Measurements from ENCODE around the gene ALKBH3. TPM values are rescaled to one million over a fixed set of nuclear protein-coding genes. Genes with fewer than 3 reads are reported as not detected.
A peak's percentile ranks its signal among the peaks of the same experiment; 100 is the strongest.

The ALKBH3 gene
- total and polyA plus RNA-seq, 8 donors: 25.7 to 113 (median 34.4) TPM

DNA sequence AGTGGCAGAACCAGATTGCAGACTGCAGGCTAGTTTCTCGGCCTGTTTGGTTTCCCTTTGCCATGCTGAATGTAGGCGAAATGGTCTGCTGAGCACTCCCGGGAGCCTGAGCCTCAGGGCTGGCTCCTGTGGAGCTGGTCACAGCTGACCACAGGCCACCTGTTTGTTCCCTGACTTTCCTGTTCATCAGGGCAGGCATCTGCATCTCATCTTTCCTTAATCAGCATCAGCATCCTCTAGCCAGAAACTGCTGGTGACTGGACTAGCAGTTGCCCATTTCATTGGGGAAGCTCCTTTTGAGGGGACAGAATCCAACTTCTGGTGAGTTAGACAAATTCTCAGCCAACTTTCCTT, 41.6 kb downstream of the ALKBH3 start:
- H3K4me1 ChIP-seq: peaks cover 41 to 99% (median 73%) of the 10 kb centered on the region in 4 donors

DNA sequence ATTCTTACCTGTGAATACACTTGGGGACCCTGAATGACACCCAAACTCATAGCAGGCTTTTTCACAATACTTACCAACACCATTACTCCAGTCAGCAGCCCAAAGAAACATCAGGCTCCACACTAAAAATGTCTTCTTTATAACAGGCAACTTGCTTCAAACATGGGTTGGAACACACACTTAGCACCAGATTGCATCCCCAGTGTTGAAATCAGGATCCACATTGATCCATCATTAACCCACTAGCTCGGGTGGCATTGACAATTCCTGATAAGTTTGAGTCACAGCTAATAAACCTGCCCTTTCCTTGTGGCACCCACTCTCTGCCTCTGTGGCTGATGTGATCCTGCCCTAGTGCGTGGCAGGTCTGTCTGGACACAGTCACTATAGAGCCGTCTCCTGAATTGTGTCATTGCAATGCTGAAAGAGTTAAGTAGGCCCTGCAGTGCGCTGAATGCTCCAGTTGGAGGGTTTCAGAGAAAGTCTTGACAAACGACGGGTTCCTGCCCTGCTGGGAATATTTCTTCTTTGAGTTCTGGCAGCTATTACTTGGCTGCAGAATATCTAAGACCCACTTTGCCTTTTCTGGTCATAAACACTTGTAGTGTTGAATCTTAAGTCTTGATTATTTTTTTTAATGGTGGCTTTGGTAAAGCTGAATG, 42.2 kb downstream of the ALKBH3 start:
- TF ChIP-seq POLR2AphosphoS5 (IDR thresholded peaks at IDR 0.05) (peak in 2 of 3 donors; percentile 13 to 33), POLR2A (IDR thresholded peaks at IDR 0.05) (no peak)
- H3K27me3 ChIP-seq: no peaks in the 10 kb centered on the region
- intact Hi-C loops (cut with DNase I; ENCODE audit: low total_unique reads): no loop called here
- WGBS, 5 donors: 51 to 67% (median 62%) methylated on average over 6 of the region's 6 CpGs
- no peak overlapping the region for H3K4me3 ChIP-seq
- peaks cover 7 to 48% (median 29%) of the 10 kb centered on the region in 4 donors for H3K36me3 ChIP-seq
- H3K4me1 ChIP-seq: peaks cover 41 to 99% (median 70%) of the 10 kb centered on the region in 4 donors
- peak in 1 of 2 donors; percentile 76 for DNase-seq
- peak overlapping the region; percentile 61 to 94 (median 88) for H3K27ac ChIP-seq
- H3K9me3 ChIP-seq: no peaks in the 10 kb centered on the region

More for the DNA sequence above, 41.6 kb downstream of the ALKBH3 start:
- 77 to 96% (median 82%) methylated on average over 3 of the region's 3 CpGs for WGBS, 5 donors
- TF ChIP-seq, protein P1, sequence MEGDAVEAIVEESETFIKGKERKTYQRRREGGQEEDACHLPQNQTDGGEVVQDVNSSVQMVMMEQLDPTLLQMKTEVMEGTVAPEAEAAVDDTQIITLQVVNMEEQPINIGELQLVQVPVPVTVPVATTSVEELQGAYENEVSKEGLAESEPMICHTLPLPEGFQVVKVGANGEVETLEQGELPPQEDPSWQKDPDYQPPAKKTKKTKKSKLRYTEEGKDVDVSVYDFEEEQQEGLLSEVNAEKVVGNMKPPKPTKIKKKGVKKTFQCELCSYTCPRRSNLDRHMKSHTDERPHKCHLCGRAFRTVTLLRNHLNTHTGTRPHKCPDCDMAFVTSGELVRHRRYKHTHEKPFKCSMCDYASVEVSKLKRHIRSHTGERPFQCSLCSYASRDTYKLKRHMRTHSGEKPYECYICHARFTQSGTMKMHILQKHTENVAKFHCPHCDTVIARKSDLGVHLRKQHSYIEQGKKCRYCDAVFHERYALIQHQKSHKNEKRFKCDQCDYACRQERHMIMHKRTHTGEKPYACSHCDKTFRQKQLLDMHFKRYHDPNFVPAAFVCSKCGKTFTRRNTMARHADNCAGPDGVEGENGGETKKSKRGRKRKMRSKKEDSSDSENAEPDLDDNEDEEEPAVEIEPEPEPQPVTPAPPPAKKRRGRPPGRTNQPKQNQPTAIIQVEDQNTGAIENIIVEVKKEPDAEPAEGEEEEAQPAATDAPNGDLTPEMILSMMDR (IDR thresholded peaks at IDR 0.05): no peak
- TF ChIP-seq POLR2AphosphoS5 (IDR thresholded peaks at IDR 0.05) (no peak), POLR2A (IDR thresholded peaks at IDR 0.05) (no peak), EP300 (IDR thresholded peaks at IDR 0.05) (no peak)
- intact Hi-C loops (cut with DNase I; ENCODE audit: low total_unique reads): no loop called here
- peaks cover 7 to 48% (median 30%) of the 10 kb centered on the region in 4 donors for H3K36me3 ChIP-seq
- no peak overlapping the region for H3K4me3 ChIP-seq
- DNase-seq: no peak
- H3K9me3 ChIP-seq: no peaks in the 10 kb centered on the region
- H3K27ac ChIP-seq: peak overlapping the region; percentile 64 to 94 (median 88)
- H3K27me3 ChIP-seq: no peaks in the 10 kb centered on the region

DNA sequence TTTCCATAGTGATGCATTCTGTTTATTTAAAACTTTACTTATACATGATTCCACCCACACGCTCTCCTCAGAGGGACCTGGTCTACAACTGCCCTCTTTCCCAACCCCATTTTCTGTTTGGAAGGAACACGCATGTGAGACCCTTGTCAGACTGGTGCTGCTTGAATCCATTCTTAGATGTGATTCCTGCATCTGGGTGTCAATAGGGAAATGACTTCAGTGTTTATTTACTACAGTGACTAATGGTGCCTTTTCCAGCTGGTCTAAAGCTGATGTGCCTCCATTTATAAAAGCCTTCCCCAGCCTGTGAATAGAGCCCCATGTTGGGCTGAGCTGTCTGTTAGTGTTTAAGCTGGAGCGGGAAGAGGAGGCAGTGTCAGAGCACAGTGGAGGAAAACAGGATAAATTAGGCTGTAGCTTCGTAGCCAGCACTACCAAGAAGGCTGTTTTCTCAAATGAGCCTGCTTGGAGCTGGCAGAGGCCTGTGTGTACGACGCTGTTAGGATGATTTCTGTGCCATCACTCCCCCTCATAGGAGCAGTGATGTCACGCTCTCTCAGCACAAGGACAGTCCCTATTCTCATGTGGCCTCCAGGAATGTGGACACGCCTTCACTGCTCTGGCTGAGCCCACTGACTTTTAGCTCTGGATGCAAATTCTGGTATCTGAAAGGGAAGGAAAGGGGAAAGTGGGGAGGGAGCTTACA, 42.9 kb downstream of the ALKBH3 start:
- Histone ChIP-seq H3K4me1 (peaks cover 41 to 94% (median 67%) of the 10 kb centered on the region in 4 donors), H3K36me3 (peaks cover 7 to 43% (median 25%) of the 10 kb centered on the region in 4 donors), H3K27ac (peak overlapping the region; percentile 55 to 94 (median 88)), H3K27me3 (no peaks in the 10 kb centered on the region), H3K4me3 (no peak overlapping the region), H3K9me3 (no peaks in the 10 kb centered on the region)
- 54 to 81% (median 66%) methylated on average over 8 of the region's 8 CpGs for WGBS, 5 donors
- peak in 1 of 2 donors; percentile 87 for DNase-seq
- intact Hi-C loops (cut with DNase I; ENCODE audit: low total_unique reads): no loop called here
- TF ChIP-seq, protein P1 (IDR thresholded peaks at IDR 0.05): no peak
- TF ChIP-seq POLR2A (IDR thresholded peaks at IDR 0.05) (no peak), EP300 (IDR thresholded peaks at IDR 0.05) (peak; percentile 62), POLR2AphosphoS5 (IDR thresholded peaks at IDR 0.05) (peak; percentile 33 to 74 (median 74))

DNA sequence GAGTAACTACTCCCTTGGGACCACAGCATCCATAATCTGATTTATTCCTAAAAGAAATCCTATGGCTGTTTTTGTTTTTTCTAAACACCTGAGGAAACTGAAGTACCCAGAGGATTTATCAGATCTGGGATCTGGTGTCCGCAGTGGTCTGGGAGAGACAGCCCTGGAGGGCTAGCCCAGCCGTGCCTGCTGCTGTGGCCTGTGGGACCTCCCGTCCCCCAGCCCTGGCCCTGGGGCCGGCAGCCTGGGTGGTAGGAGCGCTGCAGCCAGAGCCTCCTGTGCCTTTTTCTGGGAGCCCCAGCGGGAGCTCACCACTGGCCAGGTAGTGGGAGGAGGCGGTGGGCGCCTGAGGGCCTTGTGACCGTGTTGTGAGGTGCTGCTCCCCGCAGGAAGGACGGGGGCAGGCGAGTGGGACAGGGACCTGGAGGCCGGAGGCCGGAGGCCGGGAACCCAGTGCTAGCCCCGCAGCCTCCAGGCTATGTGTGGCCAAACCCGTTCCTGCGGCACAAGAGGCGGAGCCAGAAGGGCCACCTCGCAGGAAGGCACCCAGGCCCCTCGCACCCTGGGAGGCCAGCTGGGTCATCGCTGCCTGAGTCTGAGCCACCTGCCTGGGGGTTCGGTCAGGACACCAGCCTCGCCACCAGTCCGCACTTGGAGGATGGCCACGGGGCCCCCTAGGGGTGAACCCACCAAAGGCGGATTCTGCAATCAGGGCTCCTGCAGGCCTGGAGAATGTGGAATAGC, 43.7 kb downstream of the ALKBH3 start:
- Histone ChIP-seq H3K4me1 (peaks cover 41 to 88% (median 63%) of the 10 kb centered on the region in 4 donors), H3K9me3 (no peaks in the 10 kb centered on the region), H3K27ac (peak overlapping the region; percentile 62 to 94 (median 88)), H3K36me3 (peaks cover 2 to 36% (median 18%) of the 10 kb centered on the region in 4 donors), H3K4me3 (no peak overlapping the region), H3K27me3 (no peaks in the 10 kb centered on the region)
- no peak for DNase-seq
- 59 to 94% (median 84%) methylated on average over 5 to 27 of the region's 27 CpGs for WGBS, 5 donors
- intact Hi-C loops (cut with DNase I; ENCODE audit: low total_unique reads): no loop called here
- TF ChIP-seq POLR2AphosphoS5 (IDR thresholded peaks at IDR 0.05) (no peak), POLR2A (IDR thresholded peaks at IDR 0.05) (no peak), EP300 (IDR thresholded peaks at IDR 0.05) (no peak)
- TF ChIP-seq, protein P1 (IDR thresholded peaks at IDR 0.05): no peak

All from stomach (tissue), 9 donors.